SHP77 treated with DMSO at 0.1 percent for 48 hours (cell line): ENCODE measurements around the gene PLA2G4C.

ENCODE experiments used
- DNase-seq: peaks from one replicate; lab custom pipeline; 2025; lab: John Stamatoyannopoulos, UW

PLA2G4C gene

GRCh38 chr19:48110350-48110966 lies at the start of gene PLA2G4C:
PLA2G4C (minus strand) TSS chr19:48110817; CDS start chr19:48106529, 4,288 bp downstream.
- DNase-seq, result peak; percentile 76

GRCh38 chr19:48158210-48158790 lies 47.7 kb upstream of the PLA2G4C start:
- no peak for DNase-seq

- DNase-seq, result no peak
Measured at GRCh38 chr19:48154003-48154402, 43.4 kb upstream of the PLA2G4C start.

GRCh38 chr19:48152551-48152950 lies 41.9 kb upstream of the PLA2G4C start:
- DNase-seq, result peak; percentile 4

- DNase-seq, result no peak
Measured at GRCh38 chr19:48149430-48149829, 38.8 kb upstream of the PLA2G4C start.

GRCh38 chr19:48148576-48148975 lies 38.0 kb upstream of the PLA2G4C start:
- DNase-seq, result no peak

- DNase-seq, result no peak
Measured at GRCh38 chr19:48147597-48148175, 37.1 kb upstream of the PLA2G4C start.

- no peak for DNase-seq
Measured at GRCh38 chr19:48139053-48139452, 28.4 kb upstream of the PLA2G4C start.

- no peak for DNase-seq
Measured at GRCh38 chr19:48137411-48137810, 26.8 kb upstream of the PLA2G4C start.

- DNase-seq, result no peak
Measured at GRCh38 chr19:48136547-48136946, 25.9 kb upstream of the PLA2G4C start.

GRCh38 chr19:48135411-48135810 lies 24.8 kb upstream of the PLA2G4C start:
- DNase-seq, result no peak

- DNase-seq, result no peak
Measured at GRCh38 chr19:48133094-48133493, 22.5 kb upstream of the PLA2G4C start.

- no peak for DNase-seq
Measured at GRCh38 chr19:48127561-48127960, 16.9 kb upstream of the PLA2G4C start.

GRCh38 chr19:48123907-48124651 lies 13.5 kb upstream of the PLA2G4C start:
- no peak for DNase-seq

- DNase-seq, result no peak
Measured at GRCh38 chr19:48122421-48122820, 11.8 kb upstream of the PLA2G4C start.

GRCh38 chr19:48121909-48122371 lies 11.3 kb upstream of the PLA2G4C start:
- no peak for DNase-seq

- no peak for DNase-seq
Measured at GRCh38 chr19:48121066-48121465, 10.4 kb upstream of the PLA2G4C start.

- DNase-seq, result no peak
Measured at GRCh38 chr19:48120505-48120904, 9.9 kb upstream of the PLA2G4C start.

- no peak for DNase-seq
Measured at GRCh38 chr19:48118131-48118517, 7.5 kb upstream of the PLA2G4C start.

GRCh38 chr19:48117515-48118130 lies 7.0 kb upstream of the PLA2G4C start:
- DNase-seq, result no peak

GRCh38 chr19:48113190-48113917 lies 2.7 kb upstream of the PLA2G4C start:
- DNase-seq, result no peak

GRCh38 chr19:48111280-48111679 lies 663 bp upstream of the PLA2G4C start:
- no peak for DNase-seq
